ENCODE data around the gene TBC1D22A. TPM values are rescaled to one million over a fixed set of nuclear protein-coding genes. Genes with fewer than 3 reads are reported as not detected.

TBC1D22A gene
- polyA plus RNA-seq, 1 experiment: 24.2 TPM

GRCh38 chr22:47102648-47103047, 340.2 kb downstream of the TBC1D22A start:
- TF ChIP-seq CTCF (IDR thresholded peaks at IDR 0.05; ENCODE audit: insufficient read depth, low read depth, low read length): no peak
- DNase-seq (ENCODE audit: low read depth): no peak
- POLR2A ChIA-PET: no interaction called here
- H3K4me3 ChIP-seq (ENCODE audit: low read depth, low read length): no peak overlapping the region
- CTCF ChIA-PET: no interaction called here
- no peaks in the 10 kb centered on the region for H3K27me3 ChIP-seq (ENCODE audit: control insufficient read depth, insufficient read depth, low read length)
- H3K36me3 ChIP-seq (ENCODE audit: control insufficient read depth, insufficient read depth, low read length): no peaks in the 10 kb centered on the region; the same call in 1 of the 2 replicates

- Histone ChIP-seq H3K27me3 (ENCODE audit: control insufficient read depth, insufficient read depth, low read length) (no peaks in the 10 kb centered on the region), H3K36me3 (ENCODE audit: control insufficient read depth, insufficient read depth, low read length) (no peaks in the 10 kb centered on the region), H3K4me3 (ENCODE audit: low read depth, low read length) (no peak overlapping the region)
- no peak for TF ChIP-seq CTCF (IDR thresholded peaks at IDR 0.05; ENCODE audit: insufficient read depth, low read depth, low read length)
- ChIA-PET CTCF (no interaction called here), POLR2A (no interaction called here)
- DNase-seq (ENCODE audit: low read depth): no peak
These were observed 342.6 kb downstream of the TBC1D22A start for GRCh38 chr22:47105085-47105484.

- POLR2A ChIA-PET: no interaction called here
- H3K4me3 ChIP-seq (ENCODE audit: low read depth, low read length): no peak overlapping the region
These were observed 344.4 kb downstream of the TBC1D22A start for GRCh38 chr22:47106806-47107205.

GRCh38 chr22:47107431-47107830, 345.0 kb downstream of the TBC1D22A start:
- Histone ChIP-seq H3K4me3 (ENCODE audit: low read depth, low read length) (no peak overlapping the region), H3K27me3 (ENCODE audit: control insufficient read depth, insufficient read depth, low read length) (no peaks in the 10 kb centered on the region), H3K36me3 (ENCODE audit: control insufficient read depth, insufficient read depth, low read length) (peaks cover 4% of the 10 kb centered on the region; the same call in 1 of the 2 replicates)
- no peak for TF ChIP-seq CTCF (IDR thresholded peaks at IDR 0.05; ENCODE audit: insufficient read depth, low read depth, low read length)
- ChIA-PET POLR2A (no interaction called here), CTCF (interaction anchor here (0.7 kb wide), 1 partner anchor 8 kb away, joined by 3 read pairs; no protein-coding TSS in a partner anchor)
- DNase-seq (ENCODE audit: low read depth): peak; percentile 27

More at GRCh38 chr22:47106806-47107205, 344.4 kb downstream of the TBC1D22A start:
- Histone ChIP-seq H3K27me3 (ENCODE audit: control insufficient read depth, insufficient read depth, low read length) (no peaks in the 10 kb centered on the region), H3K36me3 (ENCODE audit: control insufficient read depth, insufficient read depth, low read length) (peaks cover 1% of the 10 kb centered on the region; the same call in 1 of the 2 replicates)
- CTCF ChIA-PET: no interaction called here
- no peak for DNase-seq (ENCODE audit: low read depth)
- no peak for TF ChIP-seq CTCF (IDR thresholded peaks at IDR 0.05; ENCODE audit: insufficient read depth, low read depth, low read length)

- no peak for DNase-seq (ENCODE audit: low read depth)
- Histone ChIP-seq H3K4me3 (ENCODE audit: low read depth, low read length) (no peak overlapping the region), H3K27me3 (ENCODE audit: control insufficient read depth, insufficient read depth, low read length) (no peaks in the 10 kb centered on the region), H3K36me3 (ENCODE audit: control insufficient read depth, insufficient read depth, low read length) (peaks cover 4% of the 10 kb centered on the region; the same call in 1 of the 2 replicates)
- ChIA-PET CTCF (interaction anchor here (1.3 kb wide), 1 partner anchor 20 kb away, joined by 3 read pairs; no protein-coding TSS in a partner anchor), POLR2A (no interaction called here)
- TF ChIP-seq CTCF (IDR thresholded peaks at IDR 0.05; ENCODE audit: insufficient read depth, low read depth, low read length): no peak
These were observed 348.5 kb downstream of the TBC1D22A start for GRCh38 chr22:47110817-47111443.
